ENCODE measurements around the gene CHCHD3.
"Not testable (repeated sequence)": the region's sequence is repeated elsewhere in the genome, so short reads cannot be mapped to it uniquely, and the experiment has no call there.

The CHCHD3 gene

GRCh38 chr7:133044722-133045473, 37.0 kb downstream of the CHCHD3 start:
- no peak for DNase-seq (ENCODE audit: low spot score)

- no peak for DNase-seq (ENCODE audit: low spot score)
Measured at GRCh38 chr7:133040674-133041073, 41.2 kb downstream of the CHCHD3 start.

- DNase-seq (ENCODE audit: low spot score): no peak
Measured at GRCh38 chr7:133040178-133040577, 41.7 kb downstream of the CHCHD3 start.

GRCh38 chr7:133039614-133040013, 42.3 kb downstream of the CHCHD3 start:
- DNase-seq (ENCODE audit: low spot score): no peak

- DNase-seq (ENCODE audit: low spot score): no peak
Measured at GRCh38 chr7:133036289-133036688, 45.6 kb downstream of the CHCHD3 start.

GRCh38 chr7:133035240-133035639, 46.6 kb downstream of the CHCHD3 start:
- DNase-seq (ENCODE audit: low spot score): not testable (repeated sequence)

- DNase-seq (ENCODE audit: low spot score): no peak
Measured at GRCh38 chr7:133030346-133030745, 51.5 kb downstream of the CHCHD3 start.

- DNase-seq (ENCODE audit: low spot score): no peak
Measured at GRCh38 chr7:133029463-133029862, 52.4 kb downstream of the CHCHD3 start.

- DNase-seq (ENCODE audit: low spot score): no peak
Measured at GRCh38 chr7:133027397-133027796, 54.5 kb downstream of the CHCHD3 start.

GRCh38 chr7:133026210-133026859, 55.6 kb downstream of the CHCHD3 start:
- no peak for DNase-seq (ENCODE audit: low spot score)

- no peak for DNase-seq (ENCODE audit: low spot score)
Measured at GRCh38 chr7:133025056-133025455, 56.8 kb downstream of the CHCHD3 start.

GRCh38 chr7:133024596-133024995, 57.3 kb downstream of the CHCHD3 start:
- DNase-seq (ENCODE audit: low spot score): no peak

GRCh38 chr7:133023370-133024071, 58.4 kb downstream of the CHCHD3 start:
- DNase-seq (ENCODE audit: low spot score): no peak

- no peak for DNase-seq (ENCODE audit: low spot score)
Measured at GRCh38 chr7:133022661-133023060, 59.2 kb downstream of the CHCHD3 start.

- no peak for DNase-seq (ENCODE audit: low spot score)
Measured at GRCh38 chr7:133021196-133021595, 60.7 kb downstream of the CHCHD3 start.

GRCh38 chr7:133020496-133020895, 61.4 kb downstream of the CHCHD3 start:
- no peak for DNase-seq (ENCODE audit: low spot score)

- no peak for DNase-seq (ENCODE audit: low spot score)
Measured at GRCh38 chr7:133019590-133019989, 62.3 kb downstream of the CHCHD3 start.

- DNase-seq (ENCODE audit: low spot score): no peak
Measured at GRCh38 chr7:133016604-133017003, 65.3 kb downstream of the CHCHD3 start.

GRCh38 chr7:133015888-133016287, 66.0 kb downstream of the CHCHD3 start:
- DNase-seq (ENCODE audit: low spot score): no peak

GRCh38 chr7:133011746-133012145, 70.1 kb downstream of the CHCHD3 start:
- DNase-seq (ENCODE audit: low spot score): no peak

GRCh38 chr7:133009426-133010252, 72.3 kb downstream of the CHCHD3 start:
- no peak for DNase-seq (ENCODE audit: low spot score)

GRCh38 chr7:133007961-133008360, 73.9 kb downstream of the CHCHD3 start:
- no peak for DNase-seq (ENCODE audit: low spot score)

Measured in AG08396 (cell line).